MCF 10A (cell line): Measurements from ENCODE around the gene MYO5C. TPM values are rescaled to one million over a fixed set of nuclear protein-coding genes. Genes with fewer than 3 reads are reported as not detected.
A peak's percentile ranks its signal among the peaks of the same experiment; 100 is the strongest.

Experiments
- BruUV-seq: library from RNA; stranded (reverse); fragments of 400-500 nt; replicated peaks from 2 replicates; lab custom pipeline; 2021; lab: Mats Ljungman, UMichigan
- CTCF ChIA-PET: fragments of 300-600 bp; sonication (Branson Sonifier 250); formaldehyde crosslinking; extraction: SDS; loops from one replicate; lab custom pipeline; 2021; ENCODE audit warnings: antibody characterized with exemption, inconsistent platforms; lab: Yijun Ruan, JAX
- POLR2A ChIA-PET: fragments of 300-600, 350-650 bp; sonication (Branson Sonifier 250); formaldehyde crosslinking; extraction: SDS; loops from one replicate; lab custom pipeline; 2020; ENCODE audit warnings: antibody characterized with exemption, inconsistent platforms; lab: Yijun Ruan, JAX
- DNase-seq: peaks from one replicate; pipeline ENCODE4 v3.0.0-alpha.2; 2018; ENCODE audit not compliant: unreplicated experiment
- H3K27ac Mint-ChIP-seq: one replicate; pipeline ENCODE4 v1.8.0; 2022; ENCODE audit warnings: mild to moderate bottlenecking, low read depth, mixed read lengths; ENCODE audit not compliant: unreplicated experiment
- H3K27me3 Mint-ChIP-seq: one replicate; pipeline ENCODE4 v1.8.0; 2022; ENCODE audit warnings: mixed read lengths; ENCODE audit not compliant: insufficient read depth, unreplicated experiment
- H3K36me3 Mint-ChIP-seq: one replicate; pipeline ENCODE4 v1.8.0; 2022; ENCODE audit warnings: mild to moderate bottlenecking, moderate library complexity, mixed read lengths; ENCODE audit not compliant: insufficient read depth, unreplicated experiment
- H3K4me1 Mint-ChIP-seq: one replicate; pipeline ENCODE4 v1.8.0; 2022; ENCODE audit warnings: mixed read lengths; ENCODE audit not compliant: insufficient read depth, unreplicated experiment
- H3K4me3 Mint-ChIP-seq: one replicate; pipeline ENCODE4 v1.8.0; 2022; ENCODE audit warnings: mild to moderate bottlenecking, moderate library complexity, mixed read lengths; ENCODE audit not compliant: unreplicated experiment
- H3K9me3 Mint-ChIP-seq: one replicate; pipeline ENCODE4 v1.8.0; 2022; ENCODE audit warnings: mixed read lengths; ENCODE audit not compliant: unreplicated experiment
- intact Hi-C: fragments of 100-400 bp; cut with micrococcal nuclease; formaldehyde crosslinking; loops from 2 replicates; pipeline ENCODE4 v1.14.1; 2022
- total RNA-seq: library from RNA; stranded (reverse); gene quantifications from 2 replicates; pipeline ENCODE4 v1.2.3, GENCODE V29; 2022
- TF ChIP-seq, protein P1 (sequence below): fragments of 200-600 bp; IDR thresholded peaks from one replicate; pipeline ENCODE4 v1.8.0; 2022; ENCODE audit warnings: antibody characterized with exemption, mild to moderate bottlenecking; ENCODE audit not compliant: unreplicated experiment

MYO5C gene
- total RNA-seq, 1 experiment from 2014 or later: 29.4 TPM

DNA sequence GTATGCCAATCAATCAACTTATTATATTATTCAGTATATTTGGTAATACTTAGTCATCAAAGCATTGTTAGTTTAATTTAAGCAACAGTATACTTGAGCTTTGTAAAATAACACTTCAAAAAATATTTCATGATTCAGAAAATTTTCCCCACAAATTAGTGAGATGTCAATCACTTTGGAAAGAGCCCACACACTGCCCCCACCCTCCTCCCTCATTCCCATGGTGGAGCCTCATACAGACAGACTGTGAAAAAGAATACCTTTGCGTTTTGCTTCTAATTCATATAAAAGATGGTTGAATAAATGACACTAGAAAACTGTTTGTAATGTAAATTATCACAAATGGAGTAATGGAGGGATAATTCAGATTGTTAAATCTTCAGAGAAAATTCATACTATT lies 43.3 kb upstream of the MYO5C start:
- no peak overlapping the region for H3K4me3 Mint-ChIP-seq
- BruUV-seq: no TSS peak
- TF ChIP-seq, protein P1, sequence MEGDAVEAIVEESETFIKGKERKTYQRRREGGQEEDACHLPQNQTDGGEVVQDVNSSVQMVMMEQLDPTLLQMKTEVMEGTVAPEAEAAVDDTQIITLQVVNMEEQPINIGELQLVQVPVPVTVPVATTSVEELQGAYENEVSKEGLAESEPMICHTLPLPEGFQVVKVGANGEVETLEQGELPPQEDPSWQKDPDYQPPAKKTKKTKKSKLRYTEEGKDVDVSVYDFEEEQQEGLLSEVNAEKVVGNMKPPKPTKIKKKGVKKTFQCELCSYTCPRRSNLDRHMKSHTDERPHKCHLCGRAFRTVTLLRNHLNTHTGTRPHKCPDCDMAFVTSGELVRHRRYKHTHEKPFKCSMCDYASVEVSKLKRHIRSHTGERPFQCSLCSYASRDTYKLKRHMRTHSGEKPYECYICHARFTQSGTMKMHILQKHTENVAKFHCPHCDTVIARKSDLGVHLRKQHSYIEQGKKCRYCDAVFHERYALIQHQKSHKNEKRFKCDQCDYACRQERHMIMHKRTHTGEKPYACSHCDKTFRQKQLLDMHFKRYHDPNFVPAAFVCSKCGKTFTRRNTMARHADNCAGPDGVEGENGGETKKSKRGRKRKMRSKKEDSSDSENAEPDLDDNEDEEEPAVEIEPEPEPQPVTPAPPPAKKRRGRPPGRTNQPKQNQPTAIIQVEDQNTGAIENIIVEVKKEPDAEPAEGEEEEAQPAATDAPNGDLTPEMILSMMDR: no peak
- peaks cover 19% of the 10 kb centered on the region for H3K4me1 Mint-ChIP-seq
- no peaks in the 10 kb centered on the region for H3K36me3 Mint-ChIP-seq
- CTCF ChIA-PET: interaction anchor here (0.6 to 0.7 kb wide), 3 partner anchors 20 to 234 kb away, joined by 3 read pairs; no protein-coding TSS in a partner anchor
- intact Hi-C loops: no loop called here
- no peaks in the 10 kb centered on the region for H3K27me3 Mint-ChIP-seq
- POLR2A ChIA-PET: no interaction called here
- DNase-seq: no peak
- no peaks in the 10 kb centered on the region for H3K9me3 Mint-ChIP-seq
- no peak overlapping the region for H3K27ac Mint-ChIP-seq

DNA sequence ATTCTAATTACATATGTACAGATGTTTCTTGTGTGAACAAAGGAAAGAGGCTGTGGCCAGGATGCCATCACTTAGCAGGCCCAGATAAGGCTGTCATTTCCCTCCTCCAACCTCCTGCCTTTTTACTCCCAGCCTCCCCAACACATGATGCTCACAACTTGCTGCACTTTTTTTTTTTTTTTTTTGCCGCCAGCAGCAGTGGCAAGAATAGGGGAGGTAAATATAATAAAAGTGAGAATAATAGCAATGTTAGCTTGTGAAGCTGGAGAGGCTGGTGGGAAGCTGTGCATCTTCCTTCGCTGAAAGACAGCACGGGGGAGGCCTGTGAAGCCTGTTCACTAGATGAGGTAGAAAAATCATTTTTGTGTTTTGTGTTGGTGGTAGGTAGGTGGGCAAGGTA lies 42.5 kb upstream of the MYO5C start:
- BruUV-seq: no TSS peak
- intact Hi-C loops: no loop called here
- no peaks in the 10 kb centered on the region for H3K36me3 Mint-ChIP-seq
- CTCF ChIA-PET: interaction anchor here (0.7 kb wide), 2 partner anchors 19 to 231 kb away, joined by 3 read pairs; no protein-coding TSS in a partner anchor
- DNase-seq: no peak
- no peak overlapping the region for H3K27ac Mint-ChIP-seq
- H3K4me3 Mint-ChIP-seq: no peak overlapping the region
- POLR2A ChIA-PET: interaction anchor here (0.6 to 1.8 kb wide), 2 partner anchors 19 to 105 kb away, joined by 5 read pairs; no protein-coding TSS in a partner anchor
- H3K4me1 Mint-ChIP-seq: peaks cover 19% of the 10 kb centered on the region
- TF ChIP-seq, protein P1: no peak
- H3K9me3 Mint-ChIP-seq: no peaks in the 10 kb centered on the region
- H3K27me3 Mint-ChIP-seq: no peaks in the 10 kb centered on the region

DNA sequence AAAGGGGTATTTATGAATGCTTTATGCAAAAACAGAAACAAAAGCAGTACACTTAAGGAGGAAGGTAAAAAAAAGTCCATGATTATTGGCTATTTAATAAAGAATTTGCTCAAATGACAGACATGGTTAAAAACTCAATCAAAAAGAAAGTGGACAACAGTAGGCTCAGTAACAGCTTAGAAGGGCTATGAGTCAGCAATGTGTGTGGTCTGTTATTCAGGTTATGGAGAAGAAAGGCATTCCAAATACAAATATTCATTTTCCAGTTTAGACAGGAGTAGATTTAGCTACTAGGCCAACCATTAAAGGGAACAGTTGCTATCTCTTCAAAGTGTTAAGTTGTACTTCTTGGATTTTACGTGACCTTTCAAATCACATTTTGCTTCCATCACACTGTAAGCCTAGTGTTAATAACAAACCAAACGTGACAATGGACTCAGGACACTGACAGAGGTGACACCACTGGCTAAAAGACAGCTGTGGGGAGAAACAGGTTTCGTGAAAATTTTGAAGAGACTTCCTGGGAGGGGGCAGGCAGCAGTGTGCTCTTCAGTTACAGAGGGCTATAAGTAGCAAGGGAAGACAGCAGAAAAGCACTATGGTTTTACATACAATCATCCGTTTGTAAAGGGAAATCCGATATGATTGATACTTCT lies 41.7 kb upstream of the MYO5C start:
- CTCF ChIA-PET: interaction anchor here (0.5 to 0.6 kb wide), 2 partner anchors 48 to 125 kb away, joined by 3 to 4 read pairs; no protein-coding TSS in a partner anchor
- no TSS peak for BruUV-seq
- Mint-ChIP-seq H3K9me3 (no peaks in the 10 kb centered on the region), H3K27me3 (no peaks in the 10 kb centered on the region), H3K4me1 (peaks cover 19% of the 10 kb centered on the region), H3K36me3 (no peaks in the 10 kb centered on the region), H3K27ac (no peak overlapping the region), H3K4me3 (no peak overlapping the region)
- POLR2A ChIA-PET: interaction anchor here (0.9 to 1.8 kb wide), 4 partner anchors 13 to 49 kb away, joined by 3 to 6 read pairs (median 4); partner anchors contain the start of gene MYO5C
- TF ChIP-seq, protein P1: no peak
- peak; percentile 40 for DNase-seq
- intact Hi-C loops: no loop called here

DNA sequence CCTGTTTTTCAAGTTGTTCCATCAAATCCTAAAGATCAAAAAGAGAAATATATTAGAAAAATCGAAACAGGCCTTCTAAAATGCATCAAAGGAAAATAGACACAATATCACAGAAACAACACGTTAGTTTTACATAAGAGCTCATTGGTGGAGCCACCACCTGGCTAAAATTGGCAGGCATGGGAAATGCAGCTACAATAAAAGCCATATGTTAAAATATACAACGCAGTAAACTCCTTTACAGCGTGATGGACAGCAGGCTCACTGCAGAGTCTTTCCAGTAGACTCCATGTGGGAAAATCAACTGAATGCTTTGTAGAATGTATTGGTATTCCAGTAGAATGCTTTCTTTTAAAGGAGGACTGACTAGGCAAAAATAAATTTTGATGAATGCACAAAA lies 40.9 kb upstream of the MYO5C start:
- H3K4me3 Mint-ChIP-seq: no peak overlapping the region
- BruUV-seq: no TSS peak
- DNase-seq: no peak
- TF ChIP-seq, protein P1: no peak
- intact Hi-C loops: no loop called here
- H3K27me3 Mint-ChIP-seq: no peaks in the 10 kb centered on the region
- H3K4me1 Mint-ChIP-seq: peaks cover 23% of the 10 kb centered on the region
- H3K9me3 Mint-ChIP-seq: no peaks in the 10 kb centered on the region
- ChIA-PET CTCF (interaction anchor here (0.7 to 1.0 kb wide), 3 partner anchors 17 to 397 kb away, joined by 3 to 4 read pairs (median 3); no protein-coding TSS in a partner anchor), POLR2A (interaction anchor here (0.7 to 1.8 kb wide), 4 partner anchors 14 to 86 kb away, joined by 3 to 6 read pairs (median 4); partner anchors contain the start of gene MYO5C)
- no peaks in the 10 kb centered on the region for H3K36me3 Mint-ChIP-seq
- no peak overlapping the region for H3K27ac Mint-ChIP-seq
